ENCODE results near the gene LARGE1.

DNA sequence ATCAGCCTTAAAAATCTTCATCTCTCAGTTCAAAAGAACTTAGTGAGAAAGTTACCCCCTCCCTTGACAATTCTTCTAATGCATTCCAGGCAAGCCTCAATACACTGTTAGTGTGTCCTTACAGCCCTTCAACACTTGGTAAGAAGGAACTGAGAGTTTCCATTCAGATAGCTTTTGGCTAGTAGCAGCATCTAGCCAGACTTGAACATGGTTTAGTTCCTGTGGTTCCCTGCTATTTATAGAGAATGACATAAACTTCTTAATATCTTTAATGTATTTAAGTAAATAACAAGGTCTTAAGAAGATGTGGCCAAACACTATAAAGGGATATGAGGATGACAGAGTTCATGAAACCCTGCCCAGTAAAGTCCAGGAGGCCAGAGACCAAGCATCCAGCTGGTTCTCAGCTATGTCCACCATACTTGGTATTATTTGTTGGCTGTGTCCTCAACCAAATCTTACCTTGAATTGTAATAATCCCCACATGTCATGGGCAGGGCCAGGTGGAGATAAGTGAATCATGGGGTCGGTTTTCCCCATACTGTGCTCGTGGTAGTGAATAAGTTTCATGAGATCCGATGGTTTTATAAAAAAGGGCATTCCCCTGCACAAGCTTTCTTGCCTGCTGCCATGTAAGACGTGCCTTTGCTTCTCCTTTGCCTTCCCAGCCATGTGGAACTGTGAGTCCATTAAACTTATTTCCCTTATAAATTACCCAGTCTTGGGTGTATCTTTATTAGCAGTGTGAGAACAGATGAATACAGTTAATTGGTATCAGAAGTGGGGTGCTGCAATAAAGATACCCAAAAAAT lies 132.4 kb downstream of the LARGE1 start:
- TF ChIP-seq EZH2phosphoT487 (IDR thresholded peaks at IDR 0.05; ENCODE audit: low read depth, severe bottlenecking, unreplicated experiment) (no peak), EZH2 (IDR thresholded peaks at IDR 0.05; ENCODE audit: borderline replicate concordance) (no peak)
- TF ChIP-seq, protein P1, sequence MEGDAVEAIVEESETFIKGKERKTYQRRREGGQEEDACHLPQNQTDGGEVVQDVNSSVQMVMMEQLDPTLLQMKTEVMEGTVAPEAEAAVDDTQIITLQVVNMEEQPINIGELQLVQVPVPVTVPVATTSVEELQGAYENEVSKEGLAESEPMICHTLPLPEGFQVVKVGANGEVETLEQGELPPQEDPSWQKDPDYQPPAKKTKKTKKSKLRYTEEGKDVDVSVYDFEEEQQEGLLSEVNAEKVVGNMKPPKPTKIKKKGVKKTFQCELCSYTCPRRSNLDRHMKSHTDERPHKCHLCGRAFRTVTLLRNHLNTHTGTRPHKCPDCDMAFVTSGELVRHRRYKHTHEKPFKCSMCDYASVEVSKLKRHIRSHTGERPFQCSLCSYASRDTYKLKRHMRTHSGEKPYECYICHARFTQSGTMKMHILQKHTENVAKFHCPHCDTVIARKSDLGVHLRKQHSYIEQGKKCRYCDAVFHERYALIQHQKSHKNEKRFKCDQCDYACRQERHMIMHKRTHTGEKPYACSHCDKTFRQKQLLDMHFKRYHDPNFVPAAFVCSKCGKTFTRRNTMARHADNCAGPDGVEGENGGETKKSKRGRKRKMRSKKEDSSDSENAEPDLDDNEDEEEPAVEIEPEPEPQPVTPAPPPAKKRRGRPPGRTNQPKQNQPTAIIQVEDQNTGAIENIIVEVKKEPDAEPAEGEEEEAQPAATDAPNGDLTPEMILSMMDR (IDR thresholded peaks at IDR 0.05; ENCODE audit: poor library complexity), result no peak

Measured in hepatocyte (in vitro differentiated cells).